Measurements from ENCODE around the gene BHLHA15.
A peak's percentile ranks its signal among the peaks of the same experiment; 100 is the strongest.

The BHLHA15 gene

GRCh38 chr7:98228801-98229200 is 17.6 kb downstream of the BHLHA15 start:
- no peak for DNase-seq

DNA sequence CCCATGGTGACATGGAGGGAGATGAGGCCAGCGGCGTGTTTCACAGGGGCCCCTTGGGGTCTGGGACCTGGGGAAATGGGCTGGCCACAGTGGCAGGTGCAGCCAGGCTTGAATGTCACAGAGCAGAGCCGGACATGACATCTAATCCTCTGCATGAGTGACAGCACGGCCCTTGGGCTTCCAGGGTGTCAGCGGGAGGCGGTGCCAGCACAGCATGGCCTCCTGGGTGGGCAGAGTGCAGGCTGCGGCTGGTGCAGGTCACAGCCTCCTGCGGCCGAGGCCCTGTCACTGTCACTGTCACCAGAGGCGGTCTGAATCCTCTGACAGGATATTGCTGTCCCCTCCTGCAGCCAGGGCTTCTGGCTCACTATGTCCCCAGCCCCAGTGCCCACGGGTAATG is 18.2 kb downstream of the BHLHA15 start:
- DNase-seq, result no peak

DNA sequence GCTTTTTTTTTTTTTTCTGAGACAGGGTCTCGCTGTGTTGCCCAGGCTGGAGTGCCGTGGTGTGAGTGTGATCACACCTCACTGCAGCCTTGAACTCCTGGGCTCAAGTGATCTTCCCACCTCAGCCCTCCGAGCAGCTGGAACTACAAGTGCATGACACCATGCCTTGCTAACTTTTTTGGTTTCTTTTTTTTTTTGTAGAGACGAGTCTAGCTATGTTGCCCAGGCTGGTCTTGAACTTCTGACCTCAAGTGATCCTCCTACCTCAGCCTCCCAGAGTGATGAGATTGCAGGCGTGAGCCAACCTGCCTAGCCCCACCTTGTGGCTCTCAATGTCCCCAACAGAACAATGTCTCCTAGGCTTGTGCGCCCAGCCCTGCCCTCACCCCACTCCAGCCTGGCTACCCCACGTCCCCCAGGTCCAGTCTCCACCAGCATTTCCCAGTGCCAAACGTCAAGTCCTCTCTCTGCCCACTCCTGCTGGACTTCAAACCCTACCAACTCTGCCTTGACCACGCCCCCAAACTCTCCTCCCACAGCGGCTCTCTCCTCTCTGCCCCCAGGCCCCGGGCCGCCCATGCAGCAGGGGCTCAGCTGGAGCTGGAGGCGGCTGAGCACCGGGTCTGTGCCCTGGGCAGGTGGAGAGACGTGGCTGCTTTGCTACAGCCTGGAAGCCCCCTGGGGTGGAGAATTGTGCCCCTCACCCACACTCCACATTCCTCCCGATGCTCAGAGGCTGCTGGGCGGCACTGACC is 18.9 kb downstream of the BHLHA15 start:
- DNase-seq, result no peak

- DNase-seq, result no peak
These were observed 19.7 kb downstream of the BHLHA15 start for GRCh38 chr7:98230746-98231471.

DNA sequence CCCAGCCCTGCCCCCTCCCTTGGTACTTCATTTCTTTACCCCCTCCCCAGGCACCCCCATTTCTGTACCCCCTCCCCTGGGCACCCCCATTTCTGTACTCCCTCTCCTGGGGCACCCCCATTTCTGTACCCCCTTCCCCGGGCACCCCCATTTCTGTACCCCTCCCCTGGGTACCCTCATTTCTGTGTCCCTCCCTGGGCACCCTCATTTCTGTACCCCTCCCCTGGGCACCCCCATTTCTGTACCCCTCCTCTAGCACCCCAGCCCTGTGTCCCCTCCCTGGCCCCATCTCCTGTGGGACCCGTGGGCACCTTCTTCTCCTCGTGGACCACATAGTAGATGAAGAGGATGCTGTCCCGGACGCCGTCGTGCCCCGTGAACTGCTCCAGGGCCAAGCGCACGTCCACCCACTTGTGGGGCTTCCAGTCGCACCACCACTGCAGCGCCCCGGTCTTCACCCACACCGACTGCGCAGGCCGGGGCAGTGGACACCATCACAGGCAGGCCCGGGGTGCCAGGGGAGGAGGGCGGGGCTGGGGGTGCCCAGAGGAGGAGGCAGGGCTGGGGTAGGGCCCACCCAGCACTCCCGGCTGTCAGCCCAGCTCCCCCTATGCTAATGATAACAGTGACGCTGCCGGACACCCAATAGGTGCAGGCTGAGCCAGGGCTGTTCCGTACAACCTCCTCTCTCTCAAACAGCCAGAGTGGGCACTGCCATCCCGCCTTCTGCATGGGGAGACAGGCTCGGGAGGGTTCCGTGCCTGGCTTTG is 20.4 kb downstream of the BHLHA15 start:
- no peak for DNase-seq

DNA sequence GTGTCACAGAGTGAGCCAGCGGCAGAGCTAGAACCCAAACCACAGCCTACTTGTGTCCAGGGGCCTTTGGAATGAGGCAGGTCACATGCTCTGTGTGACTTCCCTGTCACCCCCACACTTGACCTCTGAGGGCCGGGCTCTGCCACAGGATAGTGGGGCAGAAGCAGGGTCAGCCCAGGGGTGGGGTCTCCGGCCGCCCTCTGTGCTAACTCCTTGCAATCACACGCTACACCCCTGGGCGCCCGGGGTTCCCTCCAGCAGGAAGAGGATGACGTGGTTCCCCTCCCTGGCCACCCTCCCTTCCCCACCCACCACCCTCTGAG is 21.0 kb downstream of the BHLHA15 start:
- no peak for DNase-seq

GRCh38 chr7:98232799-98233198 is 21.6 kb downstream of the BHLHA15 start:
- no peak for DNase-seq

GRCh38 chr7:98233219-98234070 is 22.2 kb downstream of the BHLHA15 start:
- no peak for DNase-seq

GRCh38 chr7:98234429-98235147 is 23.3 kb downstream of the BHLHA15 start:
- DNase-seq, result no peak

GRCh38 chr7:98235901-98236300 is 24.7 kb downstream of the BHLHA15 start:
- no peak for DNase-seq

GRCh38 chr7:98236355-98237185 is 25.3 kb downstream of the BHLHA15 start:
- no peak for DNase-seq

- DNase-seq, result no peak
These were observed 26.8 kb downstream of the BHLHA15 start for GRCh38 chr7:98238076-98238475.

- DNase-seq, result no peak
These were observed 27.7 kb downstream of the BHLHA15 start for GRCh38 chr7:98238976-98239375.

DNA sequence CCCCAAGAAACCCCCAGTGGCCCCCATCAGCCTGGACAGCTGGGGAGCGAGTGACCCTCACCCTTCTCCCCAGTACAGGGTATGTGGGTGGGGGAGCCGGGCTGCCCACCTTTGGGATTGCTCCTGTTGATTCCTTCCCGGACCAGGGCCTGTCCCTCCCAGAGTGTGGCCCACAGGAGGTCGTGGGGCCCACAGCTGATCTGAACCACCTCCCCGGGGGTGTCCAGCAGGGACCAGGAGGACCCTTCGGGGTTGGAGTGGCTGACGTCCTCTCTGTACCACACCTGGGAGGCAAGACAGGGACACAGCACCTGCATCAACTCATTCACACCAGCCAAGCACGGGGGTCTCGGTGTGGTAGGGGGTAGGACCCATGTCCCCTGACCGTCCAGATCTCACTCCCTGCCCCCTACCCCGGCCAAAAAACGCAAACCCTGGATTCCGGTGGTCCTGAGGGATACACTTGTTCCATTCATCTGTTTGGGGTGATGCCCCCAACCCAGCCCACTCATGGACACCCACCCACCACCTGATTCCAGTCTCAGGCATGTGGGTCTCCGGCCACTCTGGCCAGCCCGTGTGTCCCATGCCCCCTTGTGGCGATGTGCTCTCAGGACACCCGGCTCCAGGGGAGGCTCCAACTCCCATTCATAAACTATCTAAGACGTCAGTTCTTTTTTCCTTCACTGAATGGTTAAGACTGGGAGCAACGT is 29.9 kb downstream of the BHLHA15 start:
- DNase-seq, result peak; percentile 46

DNA sequence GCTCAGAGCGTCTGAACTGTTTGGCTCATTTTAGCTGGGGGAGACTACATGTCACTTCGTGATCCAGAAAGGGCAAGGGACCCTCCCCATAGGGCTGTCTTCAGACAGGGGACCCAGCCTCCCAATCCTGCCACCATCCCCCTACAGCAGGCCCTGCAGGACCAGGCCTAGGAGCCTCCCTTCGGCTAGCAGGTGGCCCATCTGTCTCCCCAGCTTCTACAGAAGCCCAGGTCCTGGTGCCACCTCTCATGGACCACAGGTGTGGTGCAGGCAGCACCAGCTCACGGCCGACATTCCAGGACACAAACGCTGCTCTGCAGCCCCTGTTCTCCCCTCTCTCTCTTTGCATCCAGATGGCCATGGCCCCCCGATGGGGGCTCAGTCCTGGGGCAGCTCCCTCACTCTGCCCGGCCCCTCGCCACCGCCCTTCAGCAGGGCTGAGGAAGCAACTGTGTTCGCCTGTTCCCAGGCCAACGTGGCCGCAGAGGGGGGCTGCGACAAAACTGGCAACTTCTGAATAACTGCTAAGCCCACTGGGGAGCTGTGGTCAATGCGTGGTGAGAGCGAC is 30.5 kb downstream of the BHLHA15 start:
- no peak for DNase-seq

GRCh38 chr7:98242342-98242741 is 31.1 kb downstream of the BHLHA15 start:
- no peak for DNase-seq

- no peak for DNase-seq
These were observed 31.7 kb downstream of the BHLHA15 start for GRCh38 chr7:98242934-98243333.

- no peak for DNase-seq
These were observed 33.6 kb downstream of the BHLHA15 start for GRCh38 chr7:98244871-98245270.

- no peak for DNase-seq
These were observed 36.9 kb downstream of the BHLHA15 start for GRCh38 chr7:98248156-98248555.

GRCh38 chr7:98249106-98249505 is 37.9 kb downstream of the BHLHA15 start:
- DNase-seq, result no peak
